GM18861 (cell line): ENCODE results near the gene ZBTB46.
"Not testable (repeated sequence)": the region's sequence is repeated elsewhere in the genome, so short reads cannot be mapped to it uniquely, and the experiment has no call there.

Experiments
- ATAC-seq: cut with Tn5 transposase; IDR thresholded peaks from one replicate; pipeline ENCODE4 v1.9.1; 2021; ENCODE audit not compliant: unreplicated experiment

The ZBTB46 gene, protein sequence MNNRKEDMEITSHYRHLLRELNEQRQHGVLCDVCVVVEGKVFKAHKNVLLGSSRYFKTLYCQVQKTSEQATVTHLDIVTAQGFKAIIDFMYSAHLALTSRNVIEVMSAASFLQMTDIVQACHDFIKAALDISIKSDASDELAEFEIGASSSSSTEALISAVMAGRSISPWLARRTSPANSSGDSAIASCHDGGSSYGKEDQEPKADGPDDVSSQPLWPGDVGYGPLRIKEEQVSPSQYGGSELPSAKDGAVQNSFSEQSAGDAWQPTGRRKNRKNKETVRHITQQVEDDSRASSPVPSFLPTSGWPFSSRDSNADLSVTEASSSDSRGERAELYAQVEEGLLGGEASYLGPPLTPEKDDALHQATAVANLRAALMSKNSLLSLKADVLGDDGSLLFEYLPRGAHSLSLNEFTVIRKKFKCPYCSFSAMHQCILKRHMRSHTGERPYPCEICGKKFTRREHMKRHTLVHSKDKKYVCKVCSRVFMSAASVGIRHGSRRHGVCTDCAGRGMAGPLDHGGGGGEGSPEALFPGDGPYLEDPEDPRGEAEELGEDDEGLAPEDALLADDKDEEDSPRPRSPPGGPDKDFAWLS

DNA sequence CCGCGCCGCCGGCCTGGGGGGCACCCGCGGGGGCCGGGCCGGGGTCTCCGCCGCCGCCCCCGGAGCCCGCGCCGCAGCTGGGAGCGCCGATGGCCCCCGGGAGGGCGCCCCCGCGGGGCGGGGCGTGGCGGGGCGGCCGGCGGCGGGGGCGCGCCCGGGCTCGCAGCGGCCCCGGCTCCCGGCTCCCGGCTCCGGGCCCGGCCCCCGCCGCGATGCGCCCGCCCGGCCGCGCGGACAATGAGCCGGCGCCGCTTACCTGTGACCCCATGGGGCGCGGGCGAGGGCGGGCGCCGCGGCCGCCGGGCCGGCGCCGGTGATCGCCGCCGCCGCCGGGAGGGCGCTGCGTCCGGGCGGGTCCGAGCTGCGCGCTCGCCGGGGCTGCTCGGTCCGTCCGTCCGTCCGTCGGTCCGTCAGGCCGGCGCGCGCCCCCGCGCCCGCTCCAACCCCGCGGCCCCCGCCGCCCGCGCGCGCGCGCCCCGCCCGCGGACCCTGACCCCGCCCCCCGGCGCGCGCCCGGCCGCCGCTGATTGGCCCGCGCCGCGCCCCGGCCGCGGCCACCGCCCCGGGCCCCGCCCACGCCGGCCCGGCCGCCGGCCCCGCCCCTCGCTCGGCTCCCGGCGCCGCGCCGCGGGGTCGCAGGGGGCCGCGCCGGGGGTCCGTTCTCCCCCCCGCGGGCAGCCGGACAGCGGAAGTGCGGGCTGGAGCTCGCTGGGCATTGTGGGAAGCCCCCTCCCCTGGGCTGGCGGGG lies at the start of gene ZBTB46:
Gene ZBTB46, minus strand, starts transcription at position 424 of the 748 bp plus-strand sequence. CDS start 40,507 bp downstream, outside the sequence.
- no peak for ATAC-seq

DNA sequence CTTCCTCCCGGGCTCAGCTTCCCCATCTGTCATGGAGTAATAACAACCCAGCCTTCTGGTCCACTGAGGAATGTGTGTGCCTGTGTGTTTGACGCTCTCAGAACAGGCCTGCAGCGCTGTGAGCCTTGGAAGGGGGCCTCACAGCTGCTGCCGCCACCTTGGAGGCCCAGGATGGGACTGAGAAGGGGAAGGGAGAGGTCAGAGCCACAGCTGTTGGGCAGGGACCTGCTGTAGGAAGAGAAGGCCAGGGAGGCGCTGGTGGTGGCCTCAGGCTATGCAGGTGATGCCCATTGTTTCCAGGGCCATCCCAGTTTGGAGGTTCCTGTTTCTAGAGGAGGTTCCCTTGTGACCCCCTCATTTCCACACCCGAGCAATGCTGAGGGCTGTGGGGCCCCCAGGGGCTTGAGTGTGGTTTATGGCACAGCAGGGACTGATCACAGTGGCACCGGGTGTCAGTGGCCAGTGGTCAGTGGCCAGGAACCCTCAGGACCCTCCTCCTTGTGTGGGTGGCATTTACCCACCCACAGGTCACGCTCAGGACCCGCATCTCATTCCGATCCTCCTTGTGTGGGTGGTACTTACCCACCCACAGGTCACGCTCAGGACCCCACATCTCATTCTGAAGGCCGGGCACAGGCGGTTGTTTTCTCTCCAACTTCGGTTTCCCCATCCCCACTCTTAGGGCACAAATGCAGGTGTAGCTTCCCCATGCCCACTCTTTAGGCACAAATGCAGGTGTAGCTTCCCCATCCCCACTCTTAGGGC lies 48.0 kb upstream of the ZBTB46 start:
- no peak for ATAC-seq

DNA sequence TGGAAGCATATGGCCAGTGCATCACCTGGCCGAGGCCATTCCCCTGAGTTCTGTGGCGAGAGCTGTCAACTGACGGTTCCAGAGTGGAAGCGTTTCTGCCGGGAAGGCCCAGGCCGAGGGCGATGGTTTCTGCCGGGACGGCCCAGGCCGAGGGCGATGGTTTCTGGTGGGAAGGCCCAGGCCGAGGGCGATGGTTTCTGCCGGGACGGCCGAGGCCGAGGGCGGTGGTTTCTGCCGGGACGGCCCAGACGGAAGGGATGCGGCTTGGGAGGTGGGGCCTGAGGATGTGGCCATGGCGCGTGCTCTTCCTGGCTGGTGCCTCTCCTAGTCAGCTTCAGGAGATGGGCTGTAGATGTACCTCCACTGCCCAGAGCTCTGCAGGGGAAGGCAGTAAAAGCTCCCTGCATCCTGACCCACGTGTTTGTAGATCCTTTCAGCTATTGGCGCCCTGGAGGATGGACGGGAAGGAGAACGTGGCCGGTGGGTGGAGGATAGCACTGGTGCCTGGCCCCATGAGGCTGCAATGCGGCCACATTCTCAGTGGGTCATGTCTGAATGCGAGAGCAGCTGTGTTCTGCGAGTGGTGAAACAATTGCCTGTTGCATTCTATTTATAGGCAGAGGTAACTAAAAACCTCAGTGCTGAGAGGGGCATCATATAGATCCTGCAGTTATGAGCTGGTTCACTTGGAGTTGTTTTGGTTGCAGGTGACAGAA lies 46.8 kb upstream of the ZBTB46 start:
- no peak for ATAC-seq

DNA sequence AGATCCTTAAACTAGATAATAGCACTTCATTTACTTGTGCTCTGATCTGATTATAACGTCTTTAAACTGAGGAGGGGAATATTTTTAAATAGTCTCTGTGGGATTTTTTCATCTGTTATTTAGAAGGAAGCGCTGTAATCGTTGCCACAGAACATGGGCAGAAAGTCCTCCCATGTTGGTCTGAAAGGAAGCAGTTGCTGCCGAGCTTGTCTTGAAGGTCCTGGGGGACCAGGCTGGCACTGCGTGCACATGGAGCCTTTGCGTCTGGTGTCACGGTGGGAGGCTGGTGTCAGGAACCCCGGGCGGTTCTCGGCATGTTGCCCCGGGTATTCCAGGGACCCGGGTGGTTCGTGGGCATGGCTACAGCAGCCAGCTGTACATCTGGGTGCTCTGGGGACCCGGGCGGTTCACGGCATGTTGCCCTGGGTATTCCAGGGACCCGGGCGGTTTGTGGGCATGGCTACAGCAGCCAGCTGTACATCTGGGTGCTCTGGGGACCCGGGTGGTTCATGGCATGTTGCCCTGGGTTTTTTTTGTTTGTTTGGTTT lies 45.5 kb upstream of the ZBTB46 start:
- no peak for ATAC-seq

DNA sequence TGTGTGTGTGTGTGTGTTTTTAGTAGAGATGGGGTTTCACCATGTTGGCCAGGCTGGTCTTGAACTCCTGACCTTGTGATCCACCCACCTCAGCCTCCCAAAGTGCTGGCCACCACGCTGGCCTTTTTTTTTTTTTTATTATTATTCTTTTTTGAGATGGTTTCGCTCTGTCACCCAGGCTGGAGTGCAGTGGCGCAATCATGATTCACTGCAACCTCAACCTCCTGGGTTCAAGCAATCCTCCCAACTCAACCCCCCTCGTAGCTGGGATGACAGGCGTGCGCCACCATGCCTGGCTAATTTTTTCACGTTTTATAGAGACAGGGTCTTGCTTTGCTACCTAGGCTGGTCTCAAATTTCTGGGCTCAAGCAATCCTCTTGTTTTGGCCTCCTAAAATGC lies 43.2 kb upstream of the ZBTB46 start:
- ATAC-seq, result not testable (repeated sequence)

DNA sequence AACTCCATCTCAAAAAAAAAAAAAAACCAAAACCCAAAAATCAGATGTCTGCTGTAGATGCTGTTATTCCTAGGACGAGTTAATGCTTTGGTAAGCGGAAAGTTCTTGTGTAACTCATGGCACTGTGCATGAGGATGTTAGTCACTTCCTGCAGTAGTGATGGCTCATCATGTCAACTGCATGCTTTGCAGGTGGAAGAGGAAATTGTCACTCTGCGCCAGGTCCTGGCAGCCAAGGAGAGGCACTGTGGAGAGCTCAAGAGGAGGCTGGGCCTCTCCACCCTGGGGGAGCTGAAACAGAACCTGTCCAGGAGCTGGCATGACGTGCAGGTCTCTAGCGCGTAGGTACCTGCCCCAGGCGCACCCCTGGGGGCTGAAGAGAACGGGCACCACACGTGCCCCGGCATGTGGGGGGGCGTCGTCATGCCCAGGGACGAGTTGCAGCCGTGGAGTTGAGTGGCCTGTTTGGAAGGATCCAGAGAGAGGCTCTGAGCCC lies 42.5 kb upstream of the ZBTB46 start:
- no peak for ATAC-seq

DNA sequence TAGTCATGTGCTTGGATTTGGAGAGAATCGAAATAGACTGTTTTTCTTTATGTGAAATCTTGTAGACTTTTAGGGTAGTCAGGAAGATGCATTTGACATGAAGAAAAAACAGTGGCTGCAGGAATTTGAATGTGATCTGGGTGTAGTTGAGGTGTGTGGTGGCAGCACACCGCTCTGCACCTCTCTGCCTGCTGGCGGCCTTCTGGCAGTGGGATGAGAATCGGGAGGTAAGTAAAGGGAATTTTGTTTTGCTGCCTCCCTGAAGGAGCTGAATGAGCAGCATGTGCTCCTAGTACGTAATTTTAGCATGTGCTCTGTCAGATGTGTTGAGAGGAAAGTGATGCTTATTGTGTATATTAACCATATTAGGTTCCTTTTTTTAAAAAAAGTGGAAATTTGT lies 37.2 kb upstream of the ZBTB46 start:
- no peak for ATAC-seq

DNA sequence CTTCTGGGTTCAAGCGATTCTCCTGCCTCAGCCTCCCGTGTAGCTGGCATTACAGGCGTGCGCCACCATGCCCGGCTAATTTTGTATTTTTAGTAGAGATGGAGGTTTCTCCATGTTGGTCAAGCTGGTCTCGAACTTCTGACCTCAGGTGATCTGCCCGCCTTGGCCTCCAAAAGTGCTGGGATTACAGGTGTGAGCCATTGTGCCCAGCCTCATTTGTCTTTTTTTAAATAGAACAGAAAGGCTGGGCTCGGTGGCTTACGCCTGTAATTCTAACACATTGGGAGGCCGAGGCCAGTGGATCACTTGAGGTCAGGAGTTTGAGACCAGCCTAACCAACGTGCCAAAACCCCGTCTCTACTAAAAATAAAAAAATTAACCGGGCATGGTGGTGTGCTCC lies 36.0 kb upstream of the ZBTB46 start:
- not testable (repeated sequence) for ATAC-seq

DNA sequence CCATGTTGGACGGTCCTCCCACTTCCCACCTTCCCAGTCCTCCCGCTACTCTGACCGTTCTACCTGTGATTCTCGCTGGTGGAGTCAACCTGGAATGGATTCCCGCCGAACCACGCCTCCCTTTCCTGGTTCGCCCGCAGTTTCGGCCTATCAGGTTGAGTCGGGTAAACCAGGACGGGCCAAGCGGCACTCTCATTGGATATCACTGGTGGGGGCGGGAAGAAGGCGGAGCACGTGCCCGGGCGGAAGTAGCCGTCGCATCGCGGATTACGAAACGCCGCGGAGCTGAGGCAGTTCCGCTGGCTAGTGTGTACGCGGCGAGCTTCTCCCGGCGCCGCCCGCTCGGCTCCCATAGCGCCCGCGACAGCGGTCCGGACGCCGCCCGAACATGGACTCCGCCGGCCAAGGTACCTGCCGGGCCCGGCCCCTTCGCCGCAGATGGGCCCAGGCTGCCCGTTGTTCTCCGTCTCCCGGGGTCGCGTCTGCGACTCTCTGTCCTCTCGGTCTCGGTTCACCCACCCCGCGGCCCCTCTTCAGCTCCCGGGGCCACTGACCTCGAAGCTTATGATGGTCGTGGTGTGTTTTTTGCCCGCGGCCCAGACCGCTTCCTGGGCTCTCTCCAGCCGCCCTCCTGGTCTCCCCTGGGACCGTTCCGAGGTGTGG lies 34.0 kb upstream of the ZBTB46 start, which contains the start of gene TPD52L2:
Gene TPD52L2, plus strand, starts transcription at position 293 of the 663 bp plus-strand sequence. Its CDS starts 96 bp downstream, at position 389.
- ATAC-seq, result peak; percentile 55

DNA sequence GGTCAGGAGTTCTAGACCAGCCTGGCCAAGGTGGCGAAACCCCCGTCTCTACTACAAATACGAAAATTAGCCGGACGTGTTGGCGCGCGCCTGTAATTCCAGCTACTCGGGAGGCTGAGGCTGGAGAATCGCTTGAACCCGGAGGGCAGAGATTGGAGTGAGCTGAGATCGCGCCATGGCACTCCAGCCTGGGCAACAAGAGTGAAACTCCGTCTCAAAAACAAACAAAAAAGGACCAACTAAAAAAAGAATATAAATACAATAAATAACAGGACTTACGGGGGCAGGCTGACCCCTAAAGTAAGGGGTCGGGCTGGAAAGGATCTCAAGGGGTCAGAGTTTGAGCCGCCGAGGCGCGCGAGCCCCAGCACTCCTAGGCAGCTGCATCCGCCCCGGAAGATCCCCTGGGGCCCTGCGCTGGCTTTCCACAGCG lies 33.5 kb upstream of the ZBTB46 start:
- ATAC-seq, result no peak

DNA sequence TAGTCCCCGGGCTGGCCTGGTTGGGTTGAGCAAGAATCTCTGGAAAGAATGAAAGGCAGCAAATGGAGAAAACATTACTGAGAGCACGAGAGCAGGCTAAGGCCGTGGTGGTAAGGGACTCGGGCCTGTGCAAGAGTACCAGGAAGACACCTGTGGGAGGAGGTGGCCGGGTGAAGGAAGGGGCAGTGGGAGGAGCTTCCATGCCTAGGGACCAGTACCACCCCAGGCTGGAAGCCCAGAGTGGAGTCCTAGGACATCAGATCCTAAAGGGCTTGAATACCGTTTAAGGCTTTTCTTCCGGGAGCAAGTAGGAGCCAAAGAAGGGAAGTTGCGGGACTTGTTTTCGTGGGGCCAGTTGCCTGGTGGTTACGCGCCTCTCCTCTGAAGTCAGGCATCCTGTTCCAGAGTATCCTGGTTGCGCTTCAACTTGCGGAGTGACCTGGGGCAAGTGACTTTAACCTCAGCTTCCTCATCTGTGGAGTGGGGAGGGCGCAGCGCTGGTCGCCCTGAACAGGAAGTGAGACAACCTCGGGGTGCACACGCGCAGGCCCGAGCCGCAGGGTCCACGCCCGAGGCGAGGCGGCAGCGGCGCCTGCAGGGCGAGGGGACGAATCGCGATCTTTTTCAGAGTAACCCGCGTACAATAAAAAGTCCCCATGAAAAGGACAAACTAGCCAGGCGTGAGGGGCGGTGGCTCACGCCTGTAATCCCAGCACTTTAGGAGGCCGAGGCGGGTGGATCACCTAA lies 32.9 kb upstream of the ZBTB46 start:
- peak; percentile 56 for ATAC-seq

DNA sequence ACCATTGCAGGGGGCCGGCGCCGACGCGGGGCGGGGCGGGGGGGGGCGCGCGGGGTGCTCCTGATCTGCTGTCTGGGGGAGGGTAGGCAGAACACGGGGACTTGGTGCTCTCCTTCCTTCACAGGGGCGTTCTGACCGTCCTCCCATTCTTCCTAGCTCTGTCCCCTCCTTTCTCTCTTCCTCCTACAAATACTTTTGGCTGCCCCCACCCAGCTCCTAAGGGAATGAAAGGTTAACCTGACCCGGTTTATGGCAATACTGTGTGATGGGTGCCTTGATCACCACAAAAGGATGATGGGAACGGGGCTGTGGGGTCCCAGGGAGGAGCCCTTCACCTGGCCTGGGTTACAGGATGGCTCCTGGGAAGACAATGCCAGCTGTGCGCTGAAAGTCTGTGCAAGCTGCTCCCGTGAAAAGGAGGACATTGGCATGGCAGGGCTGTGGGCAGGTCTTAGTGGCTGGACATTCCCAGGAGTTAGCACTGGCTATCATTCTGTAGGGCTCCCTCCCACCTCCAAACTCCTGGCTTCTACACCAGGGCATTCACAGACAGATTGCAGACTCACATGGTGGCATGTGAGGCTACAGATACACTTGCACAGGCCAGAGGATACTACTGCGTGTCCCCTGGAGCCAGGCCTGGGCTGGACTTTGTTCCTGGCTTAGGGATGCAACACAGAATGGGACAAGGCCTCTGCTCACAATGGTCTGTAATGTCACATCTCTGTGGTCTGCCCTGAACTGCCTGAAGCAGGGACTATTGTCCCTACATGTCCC lies 32.1 kb upstream of the ZBTB46 start:
- no peak for ATAC-seq

DNA sequence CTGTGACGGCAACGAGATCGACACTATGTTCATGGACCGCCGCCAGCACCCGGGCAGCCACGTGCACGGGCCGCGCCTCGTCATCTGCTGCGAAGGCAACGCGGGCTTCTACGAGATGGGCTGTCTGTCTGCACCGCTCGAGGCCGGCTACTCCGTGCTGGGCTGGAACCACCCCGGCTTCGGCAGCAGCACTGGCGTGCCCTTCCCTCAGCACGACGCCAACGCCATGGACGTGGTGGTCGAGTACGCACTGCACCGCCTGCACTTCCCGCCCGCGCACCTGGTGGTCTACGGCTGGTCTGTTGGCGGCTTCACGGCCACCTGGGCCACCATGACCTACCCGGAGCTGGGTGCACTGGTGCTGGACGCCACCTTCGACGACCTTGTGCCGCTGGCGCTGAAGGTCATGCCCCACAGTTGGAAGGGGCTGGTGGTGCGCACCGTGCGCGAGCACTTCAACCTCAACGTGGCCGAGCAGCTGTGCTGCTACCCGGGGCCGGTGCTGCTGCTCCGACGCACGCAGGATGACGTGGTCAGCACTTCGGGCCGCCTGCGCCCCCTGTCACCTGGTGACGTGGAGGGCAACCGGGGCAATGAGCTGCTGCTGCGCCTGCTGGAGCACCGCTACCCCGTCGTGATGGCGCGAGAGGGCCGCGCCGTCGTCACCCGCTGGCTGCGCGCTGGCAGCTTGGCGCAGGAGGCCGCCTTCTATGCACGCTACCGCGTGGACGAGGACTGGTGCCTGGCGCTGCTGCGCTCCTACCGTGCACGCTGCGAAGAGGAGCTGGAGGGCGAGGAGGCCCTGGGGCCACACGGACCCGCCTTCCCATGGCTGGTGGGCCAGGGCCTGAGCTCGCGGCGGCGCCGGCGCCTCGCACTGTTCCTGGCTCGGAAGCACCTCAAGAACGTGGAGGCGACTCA lies 31.2 kb upstream of the ZBTB46 start:
- ATAC-seq, result no peak

DNA sequence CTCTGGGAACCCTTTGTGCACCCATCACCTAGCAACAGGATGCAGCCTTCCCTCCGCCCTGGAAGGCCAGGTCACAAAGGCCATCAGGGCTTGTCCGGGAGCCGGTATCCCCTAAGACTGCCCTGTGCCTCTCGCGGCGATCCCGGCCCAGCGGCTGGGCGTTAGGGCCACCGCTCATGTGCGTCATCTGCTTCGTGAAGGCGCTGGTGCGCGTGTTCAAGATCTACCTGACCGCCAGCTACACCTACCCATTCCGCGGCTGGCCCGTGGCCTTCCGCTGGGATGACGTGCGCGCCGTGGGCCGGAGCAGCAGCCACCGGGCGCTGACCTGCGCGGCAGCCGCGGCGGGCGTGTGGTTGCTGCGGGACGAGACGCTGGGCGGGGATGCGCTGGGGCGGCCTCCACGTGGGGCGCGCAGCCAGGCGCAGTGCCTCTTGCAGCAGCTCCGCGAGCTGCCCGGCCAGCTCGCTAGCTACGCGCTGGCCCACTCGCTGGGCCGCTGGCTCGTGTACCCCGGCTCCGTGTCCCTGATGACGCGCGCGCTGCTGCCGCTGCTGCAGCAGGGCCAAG lies 30.4 kb upstream of the ZBTB46 start, which contains the start of gene ABHD16B:
Gene ABHD16B, plus strand, starts transcription at position 134 of the 570 bp plus-strand sequence. Its CDS starts 43 bp downstream, at position 177.
- ATAC-seq, result no peak

DNA sequence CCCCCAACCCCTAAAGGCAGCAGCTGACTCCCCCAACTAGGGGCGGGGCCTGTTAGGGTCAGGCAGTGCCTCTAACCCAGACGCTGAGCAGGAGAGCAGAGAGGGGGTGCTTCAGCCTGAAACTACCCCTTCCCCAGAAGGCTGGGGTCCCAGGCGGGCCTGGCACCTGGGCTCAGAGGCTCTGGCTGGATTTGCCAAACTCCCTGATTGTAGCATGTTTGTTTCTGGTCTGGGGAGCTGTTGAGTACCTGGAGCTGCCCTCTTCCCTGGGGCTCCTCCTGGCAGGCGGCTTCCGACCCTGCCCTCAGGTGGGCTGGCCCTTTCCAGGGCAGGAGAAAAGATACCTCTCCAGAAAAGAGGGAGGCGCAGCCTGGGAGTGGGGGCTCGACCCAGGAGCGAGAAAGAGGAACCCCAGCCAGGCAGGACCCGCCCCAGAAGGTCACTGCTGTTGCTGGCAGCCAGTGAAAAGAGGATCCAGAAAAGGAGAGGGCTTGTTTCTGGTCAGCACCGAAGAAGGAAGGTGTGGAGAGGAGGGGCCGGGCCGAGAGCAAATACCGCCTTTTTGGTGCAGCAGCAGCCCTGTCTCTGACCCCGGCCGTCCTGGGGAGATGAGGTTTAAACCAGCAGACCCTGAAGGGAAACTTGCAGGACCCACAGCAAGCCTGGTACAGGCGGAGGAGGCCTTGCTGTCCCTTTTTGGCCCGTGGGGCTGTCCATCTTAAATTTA lies 29.4 kb upstream of the ZBTB46 start:
- no peak for ATAC-seq
